OCI-LY7 (cell line): ENCODE data around the gene ANGPT4.

ENCODE experiments used
- CTCF ChIP-seq: fragments of 200-600 bp; sonication (generic); conservative IDR thresholded peaks from 2 replicates; pipeline ENCODE4 v1.5.1; 2014; ENCODE audit warnings: mild to moderate bottlenecking, antibody characterized with exemption, low read length, moderate library complexity, mixed read lengths
- EZH2phosphoT487 ChIP-seq: fragments of 200-600 bp; sonication (generic); IDR thresholded peaks from 2 replicates; pipeline ENCODE4 v1.6.1; 2018; ENCODE audit warnings: low read depth, borderline replicate concordance, mild to moderate bottlenecking, mixed run types, antibody characterized with exemption, low read length, moderate library complexity, mixed read lengths

GRCh38 chr20:906703-907270 is 9.3 kb downstream of the ANGPT4 start:
- no peak for TF ChIP-seq EZH2phosphoT487
- no peak for TF ChIP-seq CTCF
